ENCODE measurements around the gene REPS1. TPM values are rescaled to one million over a fixed set of nuclear protein-coding genes. Genes with fewer than 3 reads are reported as not detected.

The REPS1 gene
- total and polyA plus RNA-seq, 2 of the 13 experiments (the other 11 are each of a cell fraction or from before 2014, with no cell fraction given) = 36.4 to 38.3 TPM

DNA sequence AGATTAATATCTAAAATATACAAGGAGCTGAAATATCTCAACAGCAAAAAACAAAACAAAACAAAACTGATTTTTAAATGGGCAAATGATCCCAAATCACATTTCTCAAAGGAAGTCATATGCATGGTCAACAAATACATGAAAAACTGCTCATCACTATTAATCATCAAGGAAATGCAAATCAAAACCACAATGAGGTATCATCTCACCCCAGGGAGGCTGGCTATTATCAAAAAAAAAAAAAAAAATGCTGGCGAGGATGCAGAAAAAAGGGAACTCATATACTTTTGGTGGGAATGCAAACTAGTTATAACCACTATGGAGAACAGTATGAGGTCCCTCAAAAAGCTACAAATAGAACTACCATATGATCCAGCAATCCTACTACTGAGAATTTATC lies 34.6 kb downstream of the REPS1 start:
- H2AFZ ChIP-seq (ENCODE audit: low read length) = no peak overlapping the region
- in situ Hi-C loops (cut with HindIII; ENCODE audit: extremely low pct_ligation_motif_present, low pct_unique_long_range_greater_than_20kb) = no loop called here
- H3K79me2 ChIP-seq (ENCODE audit: insufficient read depth, low read length) = peaks cover 42% of the 10 kb centered on the region
- H3K27me3 ChIP-seq (ENCODE audit: control insufficient read depth in 1 of 2, insufficient read depth in 2 of 2, low read length in 2 of 2) = no peaks in the 10 kb centered on the region
- no peak overlapping the region for H3K9ac ChIP-seq (ENCODE audit: insufficient read depth, low read depth, low read length)
- CTCF ChIA-PET (ENCODE audit: low intra/inter-chr PET ratio, low total read pairs) = no interaction called here
- H3K27ac ChIP-seq (ENCODE audit: extremely low read length, insufficient read depth, low read length) = no peak overlapping the region
- no peak for TF ChIP-seq ZNF737 (CRISPR knock-in tag; IDR thresholded peaks at IDR 0.05; ENCODE audit: borderline replicate concordance)
- no peak for TF ChIP-seq ZNF251 (CRISPR knock-in tag; IDR thresholded peaks at IDR 0.05)
- TF ChIP-seq, protein P1, sequence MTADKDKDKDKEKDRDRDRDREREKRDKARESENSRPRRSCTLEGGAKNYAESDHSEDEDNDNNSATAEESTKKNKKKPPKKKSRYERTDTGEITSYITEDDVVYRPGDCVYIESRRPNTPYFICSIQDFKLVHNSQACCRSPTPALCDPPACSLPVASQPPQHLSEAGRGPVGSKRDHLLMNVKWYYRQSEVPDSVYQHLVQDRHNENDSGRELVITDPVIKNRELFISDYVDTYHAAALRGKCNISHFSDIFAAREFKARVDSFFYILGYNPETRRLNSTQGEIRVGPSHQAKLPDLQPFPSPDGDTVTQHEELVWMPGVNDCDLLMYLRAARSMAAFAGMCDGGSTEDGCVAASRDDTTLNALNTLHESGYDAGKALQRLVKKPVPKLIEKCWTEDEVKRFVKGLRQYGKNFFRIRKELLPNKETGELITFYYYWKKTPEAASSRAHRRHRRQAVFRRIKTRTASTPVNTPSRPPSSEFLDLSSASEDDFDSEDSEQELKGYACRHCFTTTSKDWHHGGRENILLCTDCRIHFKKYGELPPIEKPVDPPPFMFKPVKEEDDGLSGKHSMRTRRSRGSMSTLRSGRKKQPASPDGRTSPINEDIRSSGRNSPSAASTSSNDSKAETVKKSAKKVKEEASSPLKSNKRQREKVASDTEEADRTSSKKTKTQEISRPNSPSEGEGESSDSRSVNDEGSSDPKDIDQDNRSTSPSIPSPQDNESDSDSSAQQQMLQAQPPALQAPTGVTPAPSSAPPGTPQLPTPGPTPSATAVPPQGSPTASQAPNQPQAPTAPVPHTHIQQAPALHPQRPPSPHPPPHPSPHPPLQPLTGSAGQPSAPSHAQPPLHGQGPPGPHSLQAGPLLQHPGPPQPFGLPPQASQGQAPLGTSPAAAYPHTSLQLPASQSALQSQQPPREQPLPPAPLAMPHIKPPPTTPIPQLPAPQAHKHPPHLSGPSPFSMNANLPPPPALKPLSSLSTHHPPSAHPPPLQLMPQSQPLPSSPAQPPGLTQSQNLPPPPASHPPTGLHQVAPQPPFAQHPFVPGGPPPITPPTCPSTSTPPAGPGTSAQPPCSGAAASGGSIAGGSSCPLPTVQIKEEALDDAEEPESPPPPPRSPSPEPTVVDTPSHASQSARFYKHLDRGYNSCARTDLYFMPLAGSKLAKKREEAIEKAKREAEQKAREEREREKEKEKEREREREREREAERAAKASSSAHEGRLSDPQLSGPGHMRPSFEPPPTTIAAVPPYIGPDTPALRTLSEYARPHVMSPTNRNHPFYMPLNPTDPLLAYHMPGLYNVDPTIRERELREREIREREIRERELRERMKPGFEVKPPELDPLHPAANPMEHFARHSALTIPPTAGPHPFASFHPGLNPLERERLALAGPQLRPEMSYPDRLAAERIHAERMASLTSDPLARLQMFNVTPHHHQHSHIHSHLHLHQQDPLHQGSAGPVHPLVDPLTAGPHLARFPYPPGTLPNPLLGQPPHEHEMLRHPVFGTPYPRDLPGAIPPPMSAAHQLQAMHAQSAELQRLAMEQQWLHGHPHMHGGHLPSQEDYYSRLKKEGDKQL (CRISPR knock-in tag; IDR thresholded peaks at IDR 0.05; ENCODE audit: low read depth) = no peak
- no peak for TF ChIP-seq ZNF451 (CRISPR knock-in tag; IDR thresholded peaks at IDR 0.05)
- no peak for TF ChIP-seq HNF4G (IDR thresholded peaks at IDR 0.05; ENCODE audit: borderline replicate concordance, low read depth, low read length)
- TF ChIP-seq HNF4G (CRISPR knock-in tag; IDR thresholded peaks at IDR 0.05; ENCODE audit: borderline replicate concordance, low read depth) = no peak
- TF ChIP-seq PTBP1 (IDR thresholded peaks at IDR 0.05; ENCODE audit: low read depth, low read length, poor library complexity, severe bottlenecking) = no peak
- TF ChIP-seq ZNF224 (CRISPR knock-in tag; IDR thresholded peaks at IDR 0.05) = no peak
- TF ChIP-seq ZMYM3 (CRISPR knock-in tag; IDR thresholded peaks at IDR 0.05) = no peak
- TF ChIP-seq ZFP41 (CRISPR knock-in tag; IDR thresholded peaks at IDR 0.05; ENCODE audit: borderline replicate concordance) = no peak
- TF ChIP-seq ZNF777 (CRISPR knock-in tag; IDR thresholded peaks at IDR 0.05) = no peak
- TF ChIP-seq ZNF746 (CRISPR knock-in tag; IDR thresholded peaks at IDR 0.05) = no peak
- TF ChIP-seq YEATS2 (CRISPR knock-in tag; IDR thresholded peaks at IDR 0.05; ENCODE audit: borderline replicate concordance) = no peak
- no peak for TF ChIP-seq ZNF562 (CRISPR knock-in tag; IDR thresholded peaks at IDR 0.05; ENCODE audit: borderline replicate concordance)
- TF ChIP-seq ZKSCAN8 (CRISPR knock-in tag; IDR thresholded peaks at IDR 0.05; ENCODE audit: borderline replicate concordance) = no peak
- no peaks in the 10 kb centered on the region for H3K36me3 ChIP-seq (replicated peaks in 1 of 2; ENCODE audit: control insufficient read depth in 1 of 2, insufficient read depth in 2 of 2, low read length in 2 of 2)
- BruUV-seq (replicated peaks) = no TSS peak
- no peak overlapping the region for H3K4me3 ChIP-seq (replicated peaks in 1 of 3; ENCODE audit: insufficient read depth in 1 of 3, low read depth in 2 of 3, low read length in 3 of 3)
- H3K4me2 ChIP-seq (ENCODE audit: low read depth, low read length) = no peak overlapping the region
- POLR2A ChIA-PET = no interaction called here
- 100% methylated on average over 1 of the region's 1 CpG for WGBS (ENCODE audit: low lambda C conversion rate)
- DNase-seq (ENCODE audit: low spot score) (no peak), FAIRE-seq (no peak), ATAC-seq (no peak)
- no peaks in the 10 kb centered on the region for H3K9me3 ChIP-seq (ENCODE audit: low read length)
- H4K20me1 ChIP-seq (ENCODE audit: insufficient read depth, low read length) = peaks cover 12% of the 10 kb centered on the region
- peaks cover 43% of the 10 kb centered on the region for H3K4me1 ChIP-seq (ENCODE audit: insufficient read depth, low read length)
- intact Hi-C loops (cut with micrococcal nuclease; ENCODE audit: unreplicated experiment) = no loop called here
